ENCODE data around the gene SFTPA1.
"Not testable (repeated sequence)": the region's sequence is repeated elsewhere in the genome, so short reads cannot be mapped to it uniquely, and the experiment has no call there.

The SFTPA1 gene

DNA sequence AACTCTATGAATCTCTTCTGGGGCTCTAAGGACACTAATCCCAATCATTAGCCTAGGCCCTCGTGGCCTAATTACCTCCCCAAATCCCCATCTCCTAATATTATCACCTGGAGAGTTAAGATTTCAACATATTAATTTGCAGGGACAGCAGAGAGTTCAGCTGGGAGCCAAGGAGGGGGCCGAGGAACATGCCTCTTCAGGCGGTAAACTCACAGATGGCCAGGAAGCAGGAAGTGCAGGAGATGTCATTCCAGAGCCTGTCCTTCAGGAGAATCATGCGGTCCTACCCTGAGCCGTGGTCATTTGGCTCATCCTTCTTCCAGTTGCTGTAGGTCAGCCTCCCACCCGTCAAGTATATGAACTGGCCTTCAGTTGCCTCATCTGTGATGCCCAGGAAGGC, 28.6 kb upstream of the SFTPA1 start:
- DNase-seq (ENCODE audit: low spot score): no peak
- TF ChIP-seq, protein P1, sequence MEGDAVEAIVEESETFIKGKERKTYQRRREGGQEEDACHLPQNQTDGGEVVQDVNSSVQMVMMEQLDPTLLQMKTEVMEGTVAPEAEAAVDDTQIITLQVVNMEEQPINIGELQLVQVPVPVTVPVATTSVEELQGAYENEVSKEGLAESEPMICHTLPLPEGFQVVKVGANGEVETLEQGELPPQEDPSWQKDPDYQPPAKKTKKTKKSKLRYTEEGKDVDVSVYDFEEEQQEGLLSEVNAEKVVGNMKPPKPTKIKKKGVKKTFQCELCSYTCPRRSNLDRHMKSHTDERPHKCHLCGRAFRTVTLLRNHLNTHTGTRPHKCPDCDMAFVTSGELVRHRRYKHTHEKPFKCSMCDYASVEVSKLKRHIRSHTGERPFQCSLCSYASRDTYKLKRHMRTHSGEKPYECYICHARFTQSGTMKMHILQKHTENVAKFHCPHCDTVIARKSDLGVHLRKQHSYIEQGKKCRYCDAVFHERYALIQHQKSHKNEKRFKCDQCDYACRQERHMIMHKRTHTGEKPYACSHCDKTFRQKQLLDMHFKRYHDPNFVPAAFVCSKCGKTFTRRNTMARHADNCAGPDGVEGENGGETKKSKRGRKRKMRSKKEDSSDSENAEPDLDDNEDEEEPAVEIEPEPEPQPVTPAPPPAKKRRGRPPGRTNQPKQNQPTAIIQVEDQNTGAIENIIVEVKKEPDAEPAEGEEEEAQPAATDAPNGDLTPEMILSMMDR (IDR thresholded peaks at IDR 0.05; ENCODE audit: borderline replicate concordance, control extremely low read depth, extremely low read depth, insufficient read depth, missing control alignments): no peak
- in situ Hi-C loops (cut with MboI; ENCODE audit: low sequenced_read_pairs, unreplicated experiment): no loop called here

DNA sequence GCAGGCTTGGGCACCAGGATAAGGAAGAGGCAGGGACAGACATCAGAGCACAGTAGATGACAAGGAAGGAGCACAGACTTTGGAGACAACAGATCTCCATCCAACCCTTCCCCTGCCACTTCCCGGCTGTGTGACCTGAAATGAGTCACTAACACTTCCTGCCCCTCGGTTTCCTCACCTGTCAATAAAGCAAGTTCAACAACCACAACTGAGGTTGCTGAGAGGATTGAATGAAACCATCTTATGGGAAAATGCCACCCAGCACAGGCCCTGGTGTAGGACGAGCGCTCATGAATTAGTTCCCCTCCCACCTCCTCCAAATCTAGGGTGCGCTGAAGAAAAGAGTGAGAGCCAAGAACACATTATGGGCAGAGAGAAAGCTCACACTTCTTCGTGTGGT, 27.8 kb upstream of the SFTPA1 start:
- in situ Hi-C loops (cut with MboI; ENCODE audit: low sequenced_read_pairs, unreplicated experiment); DNase-seq (ENCODE audit: low spot score): not testable (repeated sequence)

DNA sequence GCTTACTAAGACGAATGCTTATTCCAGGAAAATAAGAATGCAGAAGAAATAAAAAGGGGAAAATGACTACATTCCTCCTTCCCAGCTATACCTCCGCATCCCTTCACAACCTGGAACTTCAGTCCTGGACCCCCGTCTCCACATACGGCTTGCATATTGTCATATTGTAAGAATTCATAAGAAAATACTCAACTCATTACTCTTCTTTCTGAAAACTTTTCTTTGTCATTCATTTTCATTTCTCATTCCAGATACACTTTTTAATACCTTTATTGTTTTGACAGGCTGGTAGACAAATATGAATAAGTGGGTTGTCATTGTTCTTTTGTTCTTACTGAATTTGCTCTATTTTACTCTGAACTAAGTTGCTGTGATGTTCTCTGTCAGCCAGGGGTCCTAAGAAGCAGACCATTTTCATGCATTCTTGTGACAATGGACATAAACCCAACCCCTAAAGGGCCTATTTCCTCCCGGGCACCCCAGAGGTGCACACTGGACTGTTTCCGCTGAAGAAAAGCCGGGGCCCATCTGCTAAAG, 27.2 kb upstream of the SFTPA1 start:
- DNase-seq (ENCODE audit: low spot score): no peak
- in situ Hi-C loops (cut with MboI; ENCODE audit: low sequenced_read_pairs, unreplicated experiment): no loop called here

DNA sequence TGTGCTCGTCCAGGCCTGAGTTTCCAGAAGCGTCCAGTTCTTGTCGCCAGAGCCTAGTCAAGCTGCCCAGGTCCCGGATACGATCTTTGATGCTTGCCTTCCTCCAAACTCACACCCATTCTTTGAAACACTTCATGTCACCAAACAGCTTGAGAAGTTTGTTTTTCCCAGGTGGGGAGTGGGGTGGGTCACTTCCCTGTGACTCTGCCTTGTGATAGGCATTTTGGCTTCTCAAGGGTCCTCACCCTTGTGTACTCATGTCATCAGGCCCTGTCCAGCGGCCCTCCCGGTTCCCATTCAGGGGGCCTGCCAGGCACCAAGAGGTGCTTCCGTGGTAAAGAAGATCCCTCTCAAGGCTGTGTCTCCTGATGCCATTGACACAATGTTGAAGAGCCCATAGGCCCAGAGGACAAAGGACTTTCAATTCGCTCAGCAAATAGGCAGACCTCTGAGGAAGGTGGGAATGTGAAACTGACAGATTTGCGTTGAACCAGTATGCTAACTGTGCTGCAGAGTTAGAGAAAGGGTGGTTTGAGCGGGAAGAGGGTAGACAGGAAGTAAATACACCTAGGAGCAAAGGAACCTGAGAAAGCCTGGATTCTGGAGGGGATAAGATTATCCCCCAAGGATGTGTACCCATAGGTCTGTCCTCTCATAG, 24.7 kb upstream of the SFTPA1 start:
- in situ Hi-C loops (cut with MboI; ENCODE audit: low sequenced_read_pairs, unreplicated experiment): no loop called here
- TF ChIP-seq, protein P1 (IDR thresholded peaks at IDR 0.05; ENCODE audit: borderline replicate concordance, control extremely low read depth, extremely low read depth, insufficient read depth, missing control alignments): no peak
- DNase-seq (ENCODE audit: low spot score): no peak

More for the DNA sequence above, 27.2 kb upstream of the SFTPA1 start:
- TF ChIP-seq, protein P1 (IDR thresholded peaks at IDR 0.05; ENCODE audit: borderline replicate concordance, control extremely low read depth, extremely low read depth, insufficient read depth, missing control alignments): no peak

DNA sequence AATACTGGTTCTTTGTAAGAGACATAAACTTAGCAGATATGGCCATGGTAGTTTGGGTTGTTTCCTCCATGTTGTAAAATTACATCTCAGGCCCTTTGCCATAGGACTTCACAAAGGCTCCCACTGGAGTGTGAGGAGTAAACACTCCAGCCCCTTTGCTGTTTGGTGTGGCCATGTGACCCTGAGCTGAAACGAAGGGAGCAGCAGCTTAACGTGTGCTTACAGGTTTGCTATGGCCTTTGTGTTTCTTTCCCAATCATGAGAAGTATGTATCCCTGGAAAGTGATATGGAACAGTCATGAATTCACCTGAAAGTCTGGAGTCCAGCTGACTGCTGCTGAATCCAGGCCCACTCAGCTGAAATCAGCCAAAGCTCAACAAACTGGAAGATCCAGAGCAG, 23.8 kb upstream of the SFTPA1 start:
- TF ChIP-seq, protein P1 (IDR thresholded peaks at IDR 0.05; ENCODE audit: borderline replicate concordance, control extremely low read depth, extremely low read depth, insufficient read depth, missing control alignments): no peak
- in situ Hi-C loops (cut with MboI; ENCODE audit: low sequenced_read_pairs, unreplicated experiment): no loop called here
- no peak for DNase-seq (ENCODE audit: low spot score)

DNA sequence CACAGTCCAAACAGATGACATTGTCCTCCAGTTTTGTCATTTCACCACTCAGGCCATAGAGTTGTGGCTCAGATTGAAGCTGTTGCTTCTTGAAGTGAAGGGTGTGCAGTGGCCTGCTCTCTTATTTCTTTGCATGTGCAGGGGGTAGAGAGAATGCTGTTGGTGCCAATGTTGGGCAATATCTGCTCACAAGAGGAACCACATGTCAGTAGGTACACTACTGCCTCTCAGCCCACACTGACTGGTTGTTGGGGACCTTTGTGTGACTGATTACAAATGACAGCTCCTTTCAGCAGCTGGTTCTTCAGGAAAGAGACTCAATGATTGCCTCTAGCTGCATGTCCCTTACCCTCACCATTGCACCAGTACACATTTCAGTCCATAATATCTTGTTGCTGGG, 21.9 kb upstream of the SFTPA1 start:
- TF ChIP-seq, protein P1 (IDR thresholded peaks at IDR 0.05; ENCODE audit: borderline replicate concordance, control extremely low read depth, extremely low read depth, insufficient read depth, missing control alignments): no peak
- no peak for DNase-seq (ENCODE audit: low spot score)
- in situ Hi-C loops (cut with MboI; ENCODE audit: low sequenced_read_pairs, unreplicated experiment): no loop called here

DNA sequence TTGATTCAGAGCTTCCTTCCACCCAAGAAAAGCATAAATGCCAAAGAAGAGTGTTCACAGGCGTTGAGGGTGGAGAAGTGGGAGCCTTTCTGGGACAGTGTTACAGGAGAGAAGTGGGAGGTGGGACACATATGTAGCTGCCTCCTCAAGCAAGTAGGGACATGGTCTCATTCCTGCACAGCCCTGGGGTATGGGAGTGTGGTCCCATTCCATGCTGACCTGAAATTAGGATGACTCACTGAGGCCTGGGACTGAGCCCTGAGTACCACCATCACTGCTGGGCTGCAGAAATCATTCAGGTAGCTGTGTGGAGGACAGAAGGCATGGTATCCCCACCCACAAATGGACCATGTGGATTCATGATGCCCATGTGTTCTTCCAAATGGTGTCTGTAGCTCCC, 17.4 kb upstream of the SFTPA1 start:
- DNase-seq (ENCODE audit: low spot score): no peak
- in situ Hi-C loops (cut with MboI; ENCODE audit: low sequenced_read_pairs, unreplicated experiment): no loop called here
- TF ChIP-seq, protein P1 (IDR thresholded peaks at IDR 0.05; ENCODE audit: borderline replicate concordance, control extremely low read depth, extremely low read depth, insufficient read depth, missing control alignments): no peak

DNA sequence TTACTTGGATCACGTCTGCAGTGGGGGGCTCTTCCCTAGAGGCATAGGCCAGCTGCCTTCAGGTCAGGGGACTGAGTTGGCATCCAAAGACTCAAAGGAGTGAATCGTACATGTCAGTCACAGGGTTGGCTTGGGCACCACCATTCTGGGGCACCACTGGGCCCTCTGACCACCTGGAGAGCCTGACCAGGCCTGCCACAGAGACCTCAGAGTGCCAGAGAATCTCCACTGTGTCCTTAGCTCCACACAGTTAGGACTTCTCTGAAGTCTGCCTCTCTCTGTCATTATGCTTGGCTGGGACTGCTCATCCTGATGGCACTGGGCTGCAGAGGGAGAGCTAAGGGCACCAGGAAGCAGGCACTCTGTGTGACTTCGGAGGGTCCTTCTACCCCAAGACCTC, 16.2 kb upstream of the SFTPA1 start:
- DNase-seq (ENCODE audit: low spot score); in situ Hi-C loops (cut with MboI; ENCODE audit: low sequenced_read_pairs, unreplicated experiment): not testable (repeated sequence)

Measured in GM13976 (cell line).